MCF 10A (cell line): ENCODE data around the gene TSC22D1. TPM values are rescaled to one million over a fixed set of nuclear protein-coding genes. Genes with fewer than 3 reads are reported as not detected.

Source experiments
- BruUV-seq: library from RNA; stranded (reverse); fragments of 400-500 nt; replicated peaks from 2 replicates; lab custom pipeline; 2021; lab: Mats Ljungman, UMichigan
- CTCF ChIA-PET: fragments of 300-600 bp; sonication (Branson Sonifier 250); formaldehyde crosslinking; extraction: SDS; loops from one replicate; lab custom pipeline; 2021; ENCODE audit warnings: antibody characterized with exemption, inconsistent platforms; lab: Yijun Ruan, JAX
- POLR2A ChIA-PET: fragments of 300-600, 350-650 bp; sonication (Branson Sonifier 250); formaldehyde crosslinking; extraction: SDS; loops from one replicate; lab custom pipeline; 2020; ENCODE audit warnings: antibody characterized with exemption, inconsistent platforms; lab: Yijun Ruan, JAX
- DNase-seq: peaks from one replicate; pipeline ENCODE4 v3.0.0-alpha.2; 2018; ENCODE audit not compliant: unreplicated experiment
- H3K27ac Mint-ChIP-seq: one replicate; pipeline ENCODE4 v1.8.0; 2022; ENCODE audit warnings: mild to moderate bottlenecking, low read depth, mixed read lengths; ENCODE audit not compliant: unreplicated experiment
- H3K27me3 Mint-ChIP-seq: one replicate; pipeline ENCODE4 v1.8.0; 2022; ENCODE audit warnings: mixed read lengths; ENCODE audit not compliant: insufficient read depth, unreplicated experiment
- H3K36me3 Mint-ChIP-seq: one replicate; pipeline ENCODE4 v1.8.0; 2022; ENCODE audit warnings: mild to moderate bottlenecking, moderate library complexity, mixed read lengths; ENCODE audit not compliant: insufficient read depth, unreplicated experiment
- H3K4me1 Mint-ChIP-seq: one replicate; pipeline ENCODE4 v1.8.0; 2022; ENCODE audit warnings: mixed read lengths; ENCODE audit not compliant: insufficient read depth, unreplicated experiment
- H3K4me3 Mint-ChIP-seq: one replicate; pipeline ENCODE4 v1.8.0; 2022; ENCODE audit warnings: mild to moderate bottlenecking, moderate library complexity, mixed read lengths; ENCODE audit not compliant: unreplicated experiment
- H3K9me3 Mint-ChIP-seq: one replicate; pipeline ENCODE4 v1.8.0; 2022; ENCODE audit warnings: mixed read lengths; ENCODE audit not compliant: unreplicated experiment
- intact Hi-C: fragments of 100-400 bp; cut with micrococcal nuclease; formaldehyde crosslinking; loops from 2 replicates; pipeline ENCODE4 v1.14.1; 2022
- total RNA-seq: library from RNA; stranded (reverse); gene quantifications from 2 replicates; pipeline ENCODE4 v1.2.3, GENCODE V29; 2022
- TF ChIP-seq, protein P1 (sequence below): fragments of 200-600 bp; IDR thresholded peaks from one replicate; pipeline ENCODE4 v1.8.0; 2022; ENCODE audit warnings: antibody characterized with exemption, mild to moderate bottlenecking; ENCODE audit not compliant: unreplicated experiment

Gene TSC22D1
- total RNA-seq, 1 experiment from 2014 or later = 153 TPM

DNA sequence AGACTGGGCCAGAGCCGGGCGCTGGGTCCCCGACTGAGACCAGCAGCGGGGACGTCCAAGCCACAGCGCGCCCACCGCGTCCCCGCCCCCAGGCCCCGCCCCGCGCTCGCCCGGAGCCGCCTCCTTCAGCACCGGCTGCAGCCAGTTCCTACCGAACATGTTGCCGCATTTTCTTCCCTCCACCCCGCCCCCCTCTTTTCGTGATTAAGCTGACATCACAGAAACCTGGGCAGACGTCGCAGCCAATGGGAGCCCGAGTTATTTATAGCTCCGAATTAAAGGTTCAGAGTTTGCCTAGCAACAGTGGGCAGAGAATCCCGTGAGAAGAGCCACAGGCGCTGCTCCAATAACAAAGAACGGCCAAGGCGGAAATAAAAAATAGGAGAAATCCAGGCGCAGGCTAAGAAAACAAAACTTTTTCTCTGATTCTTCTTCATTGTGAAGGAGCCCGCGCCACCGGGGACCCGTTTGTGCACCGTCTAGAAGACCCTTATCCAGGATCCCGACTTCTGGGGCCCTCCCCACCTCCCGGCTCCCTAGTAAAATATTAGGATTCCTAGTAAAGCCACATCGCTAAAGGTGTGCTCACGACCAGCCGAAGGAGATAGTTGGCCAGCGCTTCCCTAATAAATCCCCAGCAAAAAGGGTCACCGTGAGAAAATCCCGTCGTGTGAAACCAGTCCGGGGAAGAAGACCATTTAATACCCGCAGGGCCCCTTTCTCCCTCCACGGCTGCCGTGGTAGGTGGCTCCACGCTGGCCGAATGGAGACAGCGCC is 140.8 kb downstream of the TSC22D1 start:
- no peaks in the 10 kb centered on the region for H3K27me3 Mint-ChIP-seq
- H3K4me1 Mint-ChIP-seq = peaks cover 41% of the 10 kb centered on the region
- intact Hi-C loops = loop anchor here (1.0 kb wide), 2 partner anchors 122 to 192 kb away; no protein-coding TSS in a partner anchor
- no peaks in the 10 kb centered on the region for H3K9me3 Mint-ChIP-seq
- DNase-seq = peak; percentile 99
- ChIA-PET CTCF (interaction anchor here (0.6 to 2.3 kb wide), 11 partner anchors 78 to 1276 kb away, joined by 3 to 15 read pairs (median 4); no protein-coding TSS in a partner anchor), POLR2A (interaction anchor here (0.6 to 11.8 kb wide), 63 partner anchors 10 to 1928 kb away, joined by 3 to 341 read pairs (median 5); no protein-coding TSS in a partner anchor)
- TF ChIP-seq, protein P1, sequence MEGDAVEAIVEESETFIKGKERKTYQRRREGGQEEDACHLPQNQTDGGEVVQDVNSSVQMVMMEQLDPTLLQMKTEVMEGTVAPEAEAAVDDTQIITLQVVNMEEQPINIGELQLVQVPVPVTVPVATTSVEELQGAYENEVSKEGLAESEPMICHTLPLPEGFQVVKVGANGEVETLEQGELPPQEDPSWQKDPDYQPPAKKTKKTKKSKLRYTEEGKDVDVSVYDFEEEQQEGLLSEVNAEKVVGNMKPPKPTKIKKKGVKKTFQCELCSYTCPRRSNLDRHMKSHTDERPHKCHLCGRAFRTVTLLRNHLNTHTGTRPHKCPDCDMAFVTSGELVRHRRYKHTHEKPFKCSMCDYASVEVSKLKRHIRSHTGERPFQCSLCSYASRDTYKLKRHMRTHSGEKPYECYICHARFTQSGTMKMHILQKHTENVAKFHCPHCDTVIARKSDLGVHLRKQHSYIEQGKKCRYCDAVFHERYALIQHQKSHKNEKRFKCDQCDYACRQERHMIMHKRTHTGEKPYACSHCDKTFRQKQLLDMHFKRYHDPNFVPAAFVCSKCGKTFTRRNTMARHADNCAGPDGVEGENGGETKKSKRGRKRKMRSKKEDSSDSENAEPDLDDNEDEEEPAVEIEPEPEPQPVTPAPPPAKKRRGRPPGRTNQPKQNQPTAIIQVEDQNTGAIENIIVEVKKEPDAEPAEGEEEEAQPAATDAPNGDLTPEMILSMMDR = no peak
- TSS peak; percentile 96 for BruUV-seq
- H3K36me3 Mint-ChIP-seq = peaks cover 47% of the 10 kb centered on the region
- H3K27ac Mint-ChIP-seq = peak overlapping the region; percentile 96
- peak overlapping the region; percentile 92 for H3K4me3 Mint-ChIP-seq

DNA sequence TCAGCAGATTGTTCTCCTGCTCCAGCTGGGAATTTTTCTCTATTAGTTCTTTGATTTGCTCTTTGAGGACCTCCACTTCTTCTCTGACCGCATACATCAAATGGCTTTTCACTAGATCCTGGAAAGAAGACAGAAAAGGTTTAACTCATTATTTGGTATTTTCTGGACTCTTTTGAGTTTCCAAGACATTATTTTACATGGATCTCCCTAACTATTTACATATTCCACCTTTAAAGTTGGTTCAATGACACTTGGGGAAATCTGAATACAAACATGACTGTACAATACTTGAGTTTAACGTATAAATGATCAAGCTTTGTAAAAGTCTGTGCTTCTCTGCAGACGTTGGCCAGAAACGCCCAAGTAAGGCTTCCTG is 141.4 kb downstream of the TSC22D1 start:
- H3K27ac Mint-ChIP-seq = peak overlapping the region; percentile 96
- no peak for DNase-seq
- H3K4me1 Mint-ChIP-seq = peaks cover 41% of the 10 kb centered on the region
- peaks cover 47% of the 10 kb centered on the region for H3K36me3 Mint-ChIP-seq
- CTCF ChIA-PET = interaction anchor here (0.6 to 2.3 kb wide), 9 partner anchors 78 to 1276 kb away, joined by 3 to 7 read pairs (median 4); no protein-coding TSS in a partner anchor
- no TSS peak for BruUV-seq
- H3K27me3 Mint-ChIP-seq = no peaks in the 10 kb centered on the region
- no peaks in the 10 kb centered on the region for H3K9me3 Mint-ChIP-seq
- intact Hi-C loops = loop anchor here (1.0 kb wide), 2 partner anchors 121 to 191 kb away; no protein-coding TSS in a partner anchor
- TF ChIP-seq, protein P1 = no peak
- peak overlapping the region; percentile 92 for H3K4me3 Mint-ChIP-seq
- POLR2A ChIA-PET = interaction anchor here (0.6 to 11.8 kb wide), 56 partner anchors 9 to 1927 kb away, joined by 3 to 341 read pairs (median 4); no protein-coding TSS in a partner anchor

DNA sequence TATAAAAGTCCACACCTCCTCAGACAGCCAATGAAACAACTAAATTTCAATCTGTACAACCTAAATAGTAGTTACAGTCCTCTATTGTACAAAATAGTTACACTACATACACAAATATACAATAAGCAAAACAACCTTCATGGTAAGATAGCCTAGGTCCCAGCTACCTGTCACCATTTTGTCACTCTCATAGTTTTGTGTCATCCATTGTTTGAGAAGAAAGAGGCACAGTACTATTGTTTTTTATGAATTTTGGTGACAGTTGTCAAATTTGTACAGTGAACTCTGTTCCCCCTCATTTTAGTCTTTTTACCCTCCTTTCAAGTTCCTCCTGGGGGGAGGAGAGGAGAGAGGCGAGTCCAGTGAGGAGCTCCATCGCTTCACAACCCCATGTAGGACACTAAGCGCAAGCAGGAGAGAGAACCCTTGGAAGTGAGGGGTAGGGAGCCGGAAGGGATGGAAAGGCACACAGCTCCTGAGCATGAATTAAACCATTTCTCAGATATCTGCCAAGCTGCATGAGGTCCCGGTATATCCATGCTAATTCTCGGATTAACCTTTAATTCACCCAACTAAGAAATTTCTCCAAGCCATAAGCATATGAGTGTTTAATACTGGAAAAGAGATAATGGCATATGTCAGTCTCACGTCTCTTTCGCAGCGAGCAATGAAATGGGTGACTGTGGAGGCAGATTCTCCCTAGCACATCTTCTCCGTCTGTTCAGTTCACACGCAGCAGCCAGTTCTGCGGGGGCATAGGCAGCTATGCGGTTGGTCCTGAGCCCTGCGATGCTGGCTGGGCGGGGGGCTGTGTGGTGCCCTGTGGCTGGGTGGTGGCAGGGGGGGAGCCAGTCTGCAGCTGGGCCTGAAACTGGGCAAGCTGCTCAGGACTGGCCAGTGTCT is 142.0 kb downstream of the TSC22D1 start:
- no TSS peak for BruUV-seq
- peaks cover 49% of the 10 kb centered on the region for H3K36me3 Mint-ChIP-seq
- ChIA-PET POLR2A (interaction anchor here (0.7 to 11.8 kb wide), 31 partner anchors 8 to 1048 kb away, joined by 3 to 341 read pairs (median 6); no protein-coding TSS in a partner anchor), CTCF (interaction anchor here (0.6 to 2.3 kb wide), 11 partner anchors 113 to 819 kb away, joined by 3 to 8 read pairs (median 4); no protein-coding TSS in a partner anchor)
- no peak for DNase-seq
- intact Hi-C loops = no loop called here
- no peaks in the 10 kb centered on the region for H3K9me3 Mint-ChIP-seq
- no peaks in the 10 kb centered on the region for H3K27me3 Mint-ChIP-seq
- no peak overlapping the region for H3K27ac Mint-ChIP-seq
- TF ChIP-seq, protein P1 = no peak
- peaks cover 41% of the 10 kb centered on the region for H3K4me1 Mint-ChIP-seq
- H3K4me3 Mint-ChIP-seq = peak overlapping the region; percentile 92
